Activated CD4-positive, CD25-positive, alpha-beta regulatory T cell treated with anti-CD3 and anti-CD28 coated beads, Interleukin-2, amount 50 U/mL, for 72 hours (primary cell): ENCODE results near the gene PSMB1.
"Not testable (repeated sequence)": the region's sequence is repeated elsewhere in the genome, so short reads cannot be mapped to it uniquely, and the experiment has no call there.

ENCODE experiments used
- DNase-seq: peaks from one replicate; pipeline ENCODE4 v3.0.0; 2021

PSMB1 gene

GRCh38 chr6:170502268-170502667 lies 50.8 kb downstream of the PSMB1 start:
- not testable (repeated sequence) for DNase-seq

GRCh38 chr6:170500955-170501590 lies 52.0 kb downstream of the PSMB1 start:
- DNase-seq, result no peak

- no peak for DNase-seq
Observed at GRCh38 chr6:170497841-170498301, 55.2 kb downstream of the PSMB1 start.

GRCh38 chr6:170493354-170493753 lies 59.8 kb downstream of the PSMB1 start:
- DNase-seq, result no peak

- no peak for DNase-seq
Observed at GRCh38 chr6:170490259-170490658, 62.8 kb downstream of the PSMB1 start.

- no peak for DNase-seq
Observed at GRCh38 chr6:170489836-170490235, 63.3 kb downstream of the PSMB1 start.

- no peak for DNase-seq
Observed at GRCh38 chr6:170487707-170488329, 65.3 kb downstream of the PSMB1 start.

GRCh38 chr6:170485159-170485558 lies 67.9 kb downstream of the PSMB1 start:
- DNase-seq, result no peak
